ENCODE results near the gene GDI2. TPM values are rescaled to one million over a fixed set of nuclear protein-coding genes. Genes with fewer than 3 reads are reported as not detected.
"Not testable (repeated sequence)": the region's sequence is repeated elsewhere in the genome, so short reads cannot be mapped to it uniquely, and the experiment has no call there.

The GDI2 gene
- total and polyA plus RNA-seq, 2 experiments from 2014 or later = 182 to 218 TPM

GRCh38 chr10:5812283-5813090 lies 747 bp downstream of the GDI2 start:
- DNase-seq (ENCODE audit: low read depth in 1 of 2, low spot score in 1 of 2) = peak; percentile 28 to 55
- Histone ChIP-seq H3K36me3 (no peaks in the 10 kb centered on the region), H3K4me3 (peak overlapping the region; percentile 90), H3K9me3 (ENCODE audit: low read depth) (no peaks in the 10 kb centered on the region), H3K27ac (peak overlapping the region; percentile 95), H3K4me1 (ENCODE audit: low read depth) (peaks cover 37% of the 10 kb centered on the region), H3K27me3 (no peaks in the 10 kb centered on the region)
- TF ChIP-seq, protein P1, sequence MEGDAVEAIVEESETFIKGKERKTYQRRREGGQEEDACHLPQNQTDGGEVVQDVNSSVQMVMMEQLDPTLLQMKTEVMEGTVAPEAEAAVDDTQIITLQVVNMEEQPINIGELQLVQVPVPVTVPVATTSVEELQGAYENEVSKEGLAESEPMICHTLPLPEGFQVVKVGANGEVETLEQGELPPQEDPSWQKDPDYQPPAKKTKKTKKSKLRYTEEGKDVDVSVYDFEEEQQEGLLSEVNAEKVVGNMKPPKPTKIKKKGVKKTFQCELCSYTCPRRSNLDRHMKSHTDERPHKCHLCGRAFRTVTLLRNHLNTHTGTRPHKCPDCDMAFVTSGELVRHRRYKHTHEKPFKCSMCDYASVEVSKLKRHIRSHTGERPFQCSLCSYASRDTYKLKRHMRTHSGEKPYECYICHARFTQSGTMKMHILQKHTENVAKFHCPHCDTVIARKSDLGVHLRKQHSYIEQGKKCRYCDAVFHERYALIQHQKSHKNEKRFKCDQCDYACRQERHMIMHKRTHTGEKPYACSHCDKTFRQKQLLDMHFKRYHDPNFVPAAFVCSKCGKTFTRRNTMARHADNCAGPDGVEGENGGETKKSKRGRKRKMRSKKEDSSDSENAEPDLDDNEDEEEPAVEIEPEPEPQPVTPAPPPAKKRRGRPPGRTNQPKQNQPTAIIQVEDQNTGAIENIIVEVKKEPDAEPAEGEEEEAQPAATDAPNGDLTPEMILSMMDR (IDR thresholded peaks at IDR 0.05; ENCODE audit: low read depth, low read length) = no peak

DNA sequence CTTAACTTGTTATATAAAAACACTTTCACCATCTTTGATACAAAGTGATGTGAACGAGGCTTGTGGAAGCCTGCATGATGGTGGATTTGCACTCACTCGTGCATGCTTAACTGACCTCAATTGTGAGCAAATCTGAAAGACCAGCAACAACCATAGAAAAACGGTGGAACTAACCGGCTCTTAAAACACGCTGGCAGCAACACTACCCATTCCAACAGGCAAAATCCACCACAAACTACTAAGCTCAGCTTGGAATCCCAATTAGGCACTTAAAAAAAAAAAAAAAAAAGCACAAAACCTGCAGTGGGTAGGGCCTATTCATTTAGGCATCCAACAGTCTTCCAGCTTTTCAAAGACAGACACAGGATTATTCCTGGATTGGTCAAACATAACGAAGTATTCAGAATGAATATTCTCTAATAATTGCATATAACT lies 1.8 kb downstream of the GDI2 start:
- H3K4me3 ChIP-seq = peak overlapping the region; percentile 90
- H3K9me3 ChIP-seq (ENCODE audit: low read depth) = no peaks in the 10 kb centered on the region
- TF ChIP-seq, protein P1 (IDR thresholded peaks at IDR 0.05; ENCODE audit: low read depth, low read length) = no peak
- peak; percentile 52 to 67 for DNase-seq (ENCODE audit: low read depth in 1 of 2, low spot score in 1 of 2)
- no peaks in the 10 kb centered on the region for H3K36me3 ChIP-seq
- H3K4me1 ChIP-seq (ENCODE audit: low read depth) = peaks cover 48% of the 10 kb centered on the region
- H3K27ac ChIP-seq = peak overlapping the region; percentile 46
- H3K27me3 ChIP-seq = no peaks in the 10 kb centered on the region

GRCh38 chr10:5810225-5810624 lies 3.0 kb downstream of the GDI2 start:
- H3K4me1 ChIP-seq (ENCODE audit: low read depth) = peaks cover 52% of the 10 kb centered on the region
- no peaks in the 10 kb centered on the region for H3K27me3 ChIP-seq
- H3K27ac ChIP-seq = peak overlapping the region; percentile 41
- no peaks in the 10 kb centered on the region for H3K9me3 ChIP-seq (ENCODE audit: low read depth)
- no peaks in the 10 kb centered on the region for H3K36me3 ChIP-seq
- no peak for DNase-seq (ENCODE audit: low read depth in 1 of 2, low spot score in 1 of 2)
- TF ChIP-seq, protein P1 (IDR thresholded peaks at IDR 0.05; ENCODE audit: low read depth, low read length) = no peak
- peak overlapping the region; percentile 90 for H3K4me3 ChIP-seq

DNA sequence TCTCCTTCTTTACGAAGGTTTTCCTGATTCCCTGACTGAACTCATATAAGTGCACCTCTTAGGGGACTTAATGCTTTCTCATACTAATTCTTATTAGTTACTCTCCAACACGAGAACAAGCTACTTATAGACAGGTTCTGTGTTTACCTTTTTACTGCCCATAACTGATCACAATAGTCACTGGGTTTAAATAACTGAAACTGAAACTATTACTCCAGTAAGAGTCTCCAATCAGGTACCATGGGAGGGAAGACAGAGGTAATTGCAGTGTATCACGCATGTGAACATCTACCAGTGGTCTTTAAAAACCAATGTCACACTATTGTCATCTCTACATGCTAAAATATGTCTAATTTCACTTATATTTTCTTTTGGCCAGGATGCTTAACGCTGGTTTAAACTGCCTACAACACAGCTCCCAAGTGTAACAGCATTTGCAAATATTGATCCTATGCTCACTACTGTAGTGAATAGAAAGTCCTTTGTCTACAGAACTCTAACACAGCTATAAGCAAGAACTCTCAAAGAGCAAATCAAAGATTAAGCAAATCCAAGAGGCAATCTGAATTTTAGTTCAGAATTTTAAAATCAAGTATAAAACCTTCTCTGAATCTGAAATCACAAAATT lies 3.6 kb downstream of the GDI2 start:
- H3K27me3 ChIP-seq = no peaks in the 10 kb centered on the region
- peaks cover 51% of the 10 kb centered on the region for H3K4me1 ChIP-seq (ENCODE audit: low read depth)
- H3K4me3 ChIP-seq = no peak overlapping the region
- H3K36me3 ChIP-seq = no peaks in the 10 kb centered on the region
- DNase-seq (ENCODE audit: low read depth in 1 of 2, low spot score in 1 of 2) = no peak
- TF ChIP-seq, protein P1 (IDR thresholded peaks at IDR 0.05; ENCODE audit: low read depth, low read length) = no peak
- peak overlapping the region; percentile 54 for H3K27ac ChIP-seq
- no peaks in the 10 kb centered on the region for H3K9me3 ChIP-seq (ENCODE audit: low read depth)

GRCh38 chr10:5808783-5809392 lies 4.3 kb downstream of the GDI2 start:
- not testable (repeated sequence) for H3K4me3 ChIP-seq; H3K27me3 ChIP-seq; DNase-seq (ENCODE audit: low read depth in 1 of 2, low spot score in 1 of 2); H3K36me3 ChIP-seq; H3K9me3 ChIP-seq (ENCODE audit: low read depth)
- Histone ChIP-seq H3K4me1 (ENCODE audit: low read depth) (peaks cover 44% of the 10 kb centered on the region), H3K27ac (peak overlapping the region; percentile 54)

Data from cardiac muscle cell (in vitro differentiated cells and primary cell).